ENCODE data around the gene HSD17B14. TPM values are rescaled to one million over a fixed set of nuclear protein-coding genes. Genes with fewer than 3 reads are reported as not detected.

The HSD17B14 gene
- total RNA-seq (2022; extraction: Qiagen RNA extraction): 12.3 to 15.1 TPM (median 12.8 TPM) in 5 replicates

DNA sequence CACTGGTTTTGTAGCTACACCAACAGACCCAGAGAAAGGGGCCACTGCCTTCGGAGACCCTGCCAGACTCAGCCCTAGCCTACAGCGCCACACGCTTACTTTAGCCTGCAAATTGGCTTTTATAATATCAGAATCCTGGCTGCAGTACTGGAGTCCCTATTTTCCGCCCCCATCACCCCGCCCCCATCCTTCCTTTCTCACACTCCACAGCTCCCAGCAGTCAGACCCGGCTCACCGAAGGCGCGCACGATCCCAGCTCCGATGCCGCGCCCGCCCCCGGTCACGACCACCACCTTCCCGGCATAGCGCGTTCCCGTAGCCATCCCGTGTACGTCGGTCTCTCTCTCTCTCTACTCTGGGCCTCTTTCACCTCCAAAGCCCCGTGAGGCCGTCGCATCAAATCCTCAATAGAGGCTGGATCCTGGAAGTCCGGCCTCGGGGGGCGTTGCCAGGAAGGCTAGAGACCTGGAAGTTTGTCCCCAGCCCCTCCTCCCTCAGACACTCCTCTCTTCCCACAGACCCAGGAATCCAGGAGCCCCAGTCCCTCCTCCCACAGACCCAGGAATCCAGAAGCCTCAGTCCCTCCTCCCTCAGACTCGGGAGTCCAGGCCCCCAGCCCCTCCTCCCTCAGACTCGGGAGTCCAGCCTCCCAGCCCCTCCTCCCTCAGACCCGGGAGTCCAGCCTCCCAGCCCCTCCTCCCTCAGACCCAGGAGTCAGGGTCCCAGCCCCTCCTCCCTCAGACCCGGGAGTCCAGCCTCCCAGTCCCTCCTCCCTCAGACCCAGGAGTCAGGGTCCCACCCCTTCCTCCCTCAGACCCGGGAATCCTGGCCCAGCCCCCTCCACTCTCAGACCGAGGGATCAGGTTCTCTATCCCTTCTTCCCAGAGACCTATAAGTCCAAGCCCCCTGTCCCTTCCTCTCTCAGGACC lies at the start of gene HSD17B14:
Gene HSD17B14 (minus strand): TSS at position 403 of the 929 bp plus-strand sequence. CDS start 80 bp downstream, at position 323.

DNA sequence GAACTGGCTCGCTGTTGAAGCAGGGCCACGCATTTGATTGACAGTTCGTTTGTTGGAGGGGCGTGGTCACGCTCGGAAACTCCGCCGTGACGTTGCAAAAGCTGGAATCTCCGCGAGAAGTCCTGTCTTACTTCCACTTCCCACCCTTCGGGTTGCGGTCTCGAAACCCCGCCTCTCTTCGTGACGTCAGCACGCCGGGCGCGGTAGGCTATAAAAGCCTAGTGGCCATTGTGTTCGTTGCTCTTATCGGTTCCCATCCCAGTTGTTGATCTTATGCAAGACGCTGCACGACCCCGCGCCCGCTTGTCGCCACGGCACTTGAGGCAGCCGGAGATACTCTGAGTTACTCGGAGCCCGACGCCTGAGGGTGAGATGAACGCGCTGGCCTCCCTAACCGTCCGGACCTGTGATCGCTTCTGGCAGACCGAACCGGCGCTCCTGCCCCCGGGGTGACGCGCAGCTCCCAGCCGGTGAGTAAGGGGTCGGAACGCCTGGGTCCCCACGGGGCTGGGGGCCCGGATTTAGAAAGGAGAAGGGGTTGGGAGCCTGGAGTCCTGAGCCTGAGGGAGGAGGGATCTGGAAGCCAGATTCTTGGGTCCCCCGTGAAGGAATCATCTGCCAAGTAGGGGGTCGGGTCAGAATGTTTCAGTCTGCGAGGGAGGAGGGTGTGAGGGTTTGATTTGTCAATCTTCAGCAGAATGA lies 36.0 kb upstream of the HSD17B14 start, which contains the start of gene PPP1R15A:
Gene PPP1R15A (plus strand): TSS at position 240 of the 702 bp plus-strand sequence. CDS start 813 bp downstream, outside the sequence.

GRCh38 chr19:48868114-48868886 lies 32.0 kb upstream of the HSD17B14 start, which contains the start of gene PLEKHA4:
Gene PLEKHA4, minus strand, starts transcription at chr19:48868617. Its CDS starts 997 bp downstream, at chr19:48867620.

Other genes with a start within 250 kb of the HSD17B14 start
- not detected in 5 replicates for gene SPACA4, start 229.7 kb downstream of the HSD17B14 start, total RNA-seq (2022; extraction: Qiagen RNA extraction)
- 0.14 to 0.42 TPM (median 0.22 TPM) in 5 replicates for gene FAM83E, start 221.4 kb downstream of the HSD17B14 start, total RNA-seq (2022; extraction: Qiagen RNA extraction)
- gene RPL18, start 217.3 kb downstream of the HSD17B14 start, total RNA-seq (2022; extraction: Qiagen RNA extraction): 3,098 to 3,568 TPM (median 3,229 TPM) in 5 replicates
- gene SPHK2, start 217.0 kb downstream of the HSD17B14 start, total RNA-seq (2022; extraction: Qiagen RNA extraction): 10.0 to 16.5 TPM (median 13.6 TPM) in 5 replicates
- gene DBP, start 199.1 kb downstream of the HSD17B14 start, total RNA-seq (2022; extraction: Qiagen RNA extraction): 1.0 to 2.9 TPM (median 2.5 TPM) in 5 replicates
- 7.9 to 13.4 TPM (median 9.7 TPM) in 5 replicates for gene CA11, start 190.3 kb downstream of the HSD17B14 start, total RNA-seq (2022; extraction: Qiagen RNA extraction)
- 0.07 to 0.19 TPM (median 0.10 TPM) in 4 of 5 replicates, not detected in the other for gene NTN5, start 163.5 kb downstream of the HSD17B14 start, total RNA-seq (2022; extraction: Qiagen RNA extraction)
- not detected in 5 replicates for gene FUT2, start 140.5 kb downstream of the HSD17B14 start, total RNA-seq (2022; extraction: Qiagen RNA extraction)
- gene MAMSTR, start 116.8 kb downstream of the HSD17B14 start, total RNA-seq (2022; extraction: Qiagen RNA extraction): 0.18 to 0.42 TPM (median 0.34 TPM) in 5 replicates
- 0.43 to 0.82 TPM (median 0.59 TPM) in 5 replicates for gene RASIP1, start 95.9 kb downstream of the HSD17B14 start, total RNA-seq (2022; extraction: Qiagen RNA extraction)
- not detected in 5 replicates for gene IZUMO1, start 89.6 kb downstream of the HSD17B14 start, total RNA-seq (2022; extraction: Qiagen RNA extraction)
- 0.04 to 0.10 TPM (median 0.05 TPM) in 5 replicates for gene FUT1, start 83.8 kb downstream of the HSD17B14 start, total RNA-seq (2022; extraction: Qiagen RNA extraction)
- not detected in 5 replicates for gene FGF21, start 81.0 kb downstream of the HSD17B14 start, total RNA-seq (2022; extraction: Qiagen RNA extraction)
- gene BCAT2, start 25.5 kb downstream of the HSD17B14 start, total RNA-seq (2022; extraction: Qiagen RNA extraction): 51.8 to 64.0 TPM (median 60.0 TPM) in 5 replicates
- 1.2 to 2.0 TPM (median 1.8 TPM) in 5 replicates for gene PLEKHA4, start 32.1 kb upstream of the HSD17B14 start, total RNA-seq (2022; extraction: Qiagen RNA extraction)
- gene PPP1R15A, start 35.9 kb upstream of the HSD17B14 start, total RNA-seq (2022; extraction: Qiagen RNA extraction): 81.6 to 126 TPM (median 104 TPM) in 5 replicates
- gene TULP2, start 62.3 kb upstream of the HSD17B14 start, total RNA-seq (2022; extraction: Qiagen RNA extraction): not detected in 5 replicates
- gene NUCB1, start 63.8 kb upstream of the HSD17B14 start, total RNA-seq (2022; extraction: Qiagen RNA extraction): 201 to 205 TPM (median 202 TPM) in 5 replicates
- 0.80 to 2.3 TPM (median 1.2 TPM) in 5 replicates for gene DHDH, start 97.2 kb upstream of the HSD17B14 start, total RNA-seq (2022; extraction: Qiagen RNA extraction)
- 272 to 378 TPM (median 341 TPM) in 5 replicates for gene BAX, start 118.4 kb upstream of the HSD17B14 start, total RNA-seq (2022; extraction: Qiagen RNA extraction)
- gene FTL, start 128.8 kb upstream of the HSD17B14 start, total RNA-seq (2022; extraction: Qiagen RNA extraction): 17,118 to 23,794 TPM (median 18,268 TPM) in 5 replicates
- gene GYS1, start 156.8 kb upstream of the HSD17B14 start, total RNA-seq (2022; extraction: Qiagen RNA extraction): 18.8 to 23.7 TPM (median 19.5 TPM) in 5 replicates
- gene RUVBL2, start 157.4 kb upstream of the HSD17B14 start, total RNA-seq (2022; extraction: Qiagen RNA extraction): 221 to 255 TPM (median 225 TPM) in 5 replicates
- gene LHB, start 180.6 kb upstream of the HSD17B14 start, total RNA-seq (2022; extraction: Qiagen RNA extraction): not detected in 5 replicates
- 0.64 TPM in 1 of 5 replicates, not detected in the others for gene CGB3, start 187.8 kb upstream of the HSD17B14 start, total RNA-seq (2022; extraction: Qiagen RNA extraction)
- gene CGB2, start 195.4 kb upstream of the HSD17B14 start, total RNA-seq (2022; extraction: Qiagen RNA extraction): 0.44 TPM in 1 of 5 replicates, not detected in the others
- gene CGB1, start 200.4 kb upstream of the HSD17B14 start, total RNA-seq (2022; extraction: Qiagen RNA extraction): not detected in 5 replicates
- 0.38 to 0.85 TPM (median 0.62 TPM) in 4 of 5 replicates, not detected in the other for gene CGB5, start 207.4 kb upstream of the HSD17B14 start, total RNA-seq (2022; extraction: Qiagen RNA extraction)
- gene CGB8, start 212.6 kb upstream of the HSD17B14 start, total RNA-seq (2022; extraction: Qiagen RNA extraction): 2.4 to 3.4 TPM (median 3.2 TPM) in 5 replicates
- gene CGB7, start 221.3 kb upstream of the HSD17B14 start, total RNA-seq (2022; extraction: Qiagen RNA extraction): 0.36 to 0.83 TPM (median 0.53 TPM) in 5 replicates
- gene NTF4, start 228.3 kb upstream of the HSD17B14 start, total RNA-seq (2022; extraction: Qiagen RNA extraction): 0.35 to 1.6 TPM (median 0.63 TPM) in 5 replicates
- gene KCNA7, start 236.2 kb upstream of the HSD17B14 start, total RNA-seq (2022; extraction: Qiagen RNA extraction): not detected in 5 replicates
- 286 to 352 TPM (median 322 TPM) in 5 replicates for gene SNRNP70, start 249.0 kb upstream of the HSD17B14 start, total RNA-seq (2022; extraction: Qiagen RNA extraction)